PC-9 (cell line): Measurements from ENCODE around the gene GSTO1. TPM values are rescaled to one million over a fixed set of nuclear protein-coding genes. Genes with fewer than 3 reads are reported as not detected.

Source experiments
- BruUV-seq: library from RNA; stranded (reverse); fragments of 400-500 nt; replicated peaks from 2 replicates; lab custom pipeline; 2021; lab: Mats Ljungman, UMichigan
- CTCF ChIA-PET: fragments of 300-600 bp; sonication (Branson Sonifier 250); formaldehyde crosslinking; loops from one replicate; lab custom pipeline; 2022; ENCODE audit warnings: antibody characterized with exemption; lab: Charles Lee
- POLR2A ChIA-PET: fragments of 300-600 bp; sonication (Branson Sonifier 250); formaldehyde crosslinking; loops from one replicate; lab custom pipeline; 2022; ENCODE audit warnings: antibody characterized with exemption; ENCODE audit not compliant: unreplicated experiment; lab: Charles Lee
- DNase-seq, 2 experiments: peaks; one replicate each; pipeline versions ENCODE4 v3.0.0 to v3.0.0-alpha.2; 2015 to 2022; ENCODE audit warnings: mixed read lengths in 1 of 2
- H2AFZ ChIP-seq: fragments of 200-600 bp; sonication (generic); 2 replicates; pipeline ENCODE4 v1.8.1; 2017; ENCODE audit warnings: antibody characterized with exemption
- H3F3A ChIP-seq: fragments of 200-600 bp; sonication (generic); 2 replicates; pipeline ENCODE4 v1.8.1; 2017; ENCODE audit warnings: antibody characterized with exemption, mild to moderate bottlenecking, low read depth; ENCODE audit not compliant: insufficient read depth
- H3K27ac ChIP-seq: fragments of 200-600 bp; sonication (generic); 2 replicates; pipeline ENCODE4 v1.6.1; 2016; ENCODE audit warnings: mixed run types
- H3K27me3 ChIP-seq: fragments of 200-600 bp; sonication (generic); 2 replicates; pipeline ENCODE4 v1.6.1; 2016; ENCODE audit warnings: low read depth, mixed run types; ENCODE audit not compliant: insufficient read depth
- H3K36me3 ChIP-seq: fragments of 200-600 bp; sonication (generic); 2 replicates; pipeline ENCODE4 v1.6.1; 2016; ENCODE audit warnings: low read depth, mixed run types
- H3K4me1 ChIP-seq: fragments of 200-600 bp; sonication (generic); replicated peaks from 2 replicates; pipeline ENCODE4 v1.6.1; 2016; ENCODE audit warnings: mixed run types; ENCODE audit not compliant: insufficient read depth
- H3K4me2 ChIP-seq: fragments of 200-600 bp; sonication (generic); 2 replicates; pipeline ENCODE4 v1.6.1; 2017; ENCODE audit warnings: mixed run types
- H3K4me3 ChIP-seq: fragments of 200-600 bp; sonication (generic); 2 replicates; pipeline ENCODE4 v1.6.1; 2016; ENCODE audit warnings: mixed run types
- H3K79me2 ChIP-seq: fragments of 200-600 bp; sonication (generic); 2 replicates; pipeline ENCODE4 v1.6.1; 2017; ENCODE audit warnings: low read depth, mixed run types
- H3K9me2 ChIP-seq: fragments of 200-600 bp; sonication (generic); 2 replicates; pipeline ENCODE4 v1.8.1; 2017; ENCODE audit warnings: mild to moderate bottlenecking; ENCODE audit not compliant: insufficient read depth
- H3K9me3 ChIP-seq: fragments of 200-600 bp; sonication (generic); 2 replicates; pipeline ENCODE4 v1.8.1; 2016; ENCODE audit warnings: low read depth; ENCODE audit not compliant: insufficient read depth
- H4K20me1 ChIP-seq: fragments of 200-600 bp; sonication (generic); 2 replicates; pipeline ENCODE4 v1.8.1; 2017; ENCODE audit not compliant: insufficient read depth
- CTCF ChIP-seq: fragments of 200-600 bp; sonication (generic); conservative IDR thresholded peaks from 2 replicates; pipeline ENCODE4 v1.6.1; 2017; ENCODE audit warnings: mixed run types, antibody characterized with exemption, mild to moderate bottlenecking, moderate library complexity
- EZH2 ChIP-seq: fragments of 200-600 bp; sonication (generic); IDR thresholded peaks from 2 replicates; pipeline ENCODE4 v1.8.0; 2017; ENCODE audit warnings: antibody characterized with exemption, low read depth
- intact Hi-C: fragments of 100-400 bp; cut with micrococcal nuclease; formaldehyde crosslinking; loops from one replicate; pipeline ENCODE4 v1.10.0; 2022; ENCODE audit not compliant: unreplicated experiment
- total RNA-seq: library from RNA; stranded (reverse); gene quantifications from 2 replicates; pipeline ENCODE4 v1.2.3, GENCODE V29; 2021

GSTO1 gene
- total RNA-seq, 1 experiment from 2014 or later: 77.3 TPM

- H3F3A ChIP-seq: no peaks in the 10 kb centered on the region
- no peaks in the 10 kb centered on the region for H3K79me2 ChIP-seq
- ChIA-PET POLR2A (no interaction called here), CTCF (no interaction called here)
- H3K4me2 ChIP-seq: no peak overlapping the region
- no TSS peak for BruUV-seq
- no peak overlapping the region for H2AFZ ChIP-seq
- H3K9me2 ChIP-seq: no peaks in the 10 kb centered on the region
- intact Hi-C loops: no loop called here
- no peaks in the 10 kb centered on the region for H3K27me3 ChIP-seq
- H4K20me1 ChIP-seq: no peaks in the 10 kb centered on the region
- H3K36me3 ChIP-seq: no peaks in the 10 kb centered on the region
- DNase-seq: no peak
- 0 out of 2 replicates have a peak, but pooled peaks cover 3% of the 10 kb centered on the region for H3K4me1 ChIP-seq
- TF ChIP-seq CTCF: no peak
- no peak for TF ChIP-seq EZH2
- no peak overlapping the region for H3K4me3 ChIP-seq
- H3K27ac ChIP-seq: no peak overlapping the region
- H3K9me3 ChIP-seq: no peaks in the 10 kb centered on the region
Measured at GRCh38 chr10:104288355-104288754, 33.7 kb downstream of the GSTO1 start.

- H3K36me3 ChIP-seq: no peaks in the 10 kb centered on the region
- H3K79me2 ChIP-seq: no peaks in the 10 kb centered on the region
- DNase-seq: peak; percentile 58 to 71
- no peak overlapping the region for H3K4me3 ChIP-seq
- H3F3A ChIP-seq: no peaks in the 10 kb centered on the region
- no peak for TF ChIP-seq EZH2
- peak; percentile 95 for TF ChIP-seq CTCF
- H4K20me1 ChIP-seq: no peaks in the 10 kb centered on the region
- 0 out of 2 replicates have a peak overlapping the region, but pooled peaks have one; percentile 36 for H3K4me2 ChIP-seq
- CTCF ChIA-PET: interaction anchor here (0.8 to 1.8 kb wide), 4 partner anchors 11 to 60 kb away, joined by 5 to 10 read pairs (median 6); no protein-coding TSS in a partner anchor
- no peak overlapping the region for H3K27ac ChIP-seq
- no peaks in the 10 kb centered on the region for H3K9me3 ChIP-seq
- intact Hi-C loops: loop anchor here (1.0 to 2.0 kb wide), 2 partner anchors 59 to 331 kb away; no protein-coding TSS in a partner anchor
- no TSS peak for BruUV-seq
- no peaks in the 10 kb centered on the region for H3K9me2 ChIP-seq
- H3K4me1 ChIP-seq: 0 out of 2 replicates have a peak, but pooled peaks cover 3% of the 10 kb centered on the region
- no peak overlapping the region for H2AFZ ChIP-seq
- POLR2A ChIA-PET: no interaction called here
- H3K27me3 ChIP-seq: no peaks in the 10 kb centered on the region
Measured at GRCh38 chr10:104291439-104291951, 36.8 kb downstream of the GSTO1 start.

DNA sequence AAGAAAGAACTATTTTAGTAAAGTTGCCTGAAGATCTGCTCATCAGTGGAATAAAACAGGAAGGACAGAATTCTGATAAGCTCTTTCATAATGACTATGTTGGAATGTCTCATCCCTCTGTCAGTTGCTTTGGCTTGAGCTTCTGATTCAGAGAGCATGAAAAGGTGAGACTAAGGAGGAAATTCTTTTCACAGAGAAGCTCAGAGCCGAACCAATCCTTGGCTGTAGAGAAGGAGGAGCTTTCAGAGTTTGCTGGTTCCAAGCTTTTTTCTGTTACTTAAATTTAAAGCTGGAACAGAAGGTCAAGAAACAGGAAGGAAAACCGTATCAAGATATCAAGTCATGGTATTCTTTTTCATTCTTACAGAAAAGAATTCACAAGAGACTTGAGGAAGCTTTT, 38.3 kb downstream of the GSTO1 start:
- BruUV-seq: no TSS peak
- Histone ChIP-seq H3K4me2 (no peak overlapping the region), H3K4me3 (no peak overlapping the region), H3K9me2 (no peaks in the 10 kb centered on the region), H2AFZ (no peak overlapping the region), H4K20me1 (no peaks in the 10 kb centered on the region), H3K27me3 (no peaks in the 10 kb centered on the region), H3K4me1 (0 out of 2 replicates have a peak, but pooled peaks cover 3% of the 10 kb centered on the region), H3K27ac (no peak overlapping the region), H3K79me2 (no peaks in the 10 kb centered on the region), H3K36me3 (no peaks in the 10 kb centered on the region), H3F3A (no peaks in the 10 kb centered on the region), H3K9me3 (no peaks in the 10 kb centered on the region)
- TF ChIP-seq EZH2 (no peak), CTCF (no peak)
- ChIA-PET POLR2A (no interaction called here), CTCF (interaction anchor here (0.7 kb wide), 2 partner anchors 55 to 405 kb away, joined by 3 to 6 read pairs; no protein-coding TSS in a partner anchor)
- DNase-seq: no peak
- intact Hi-C loops: no loop called here
